HG03060 (cell line): ENCODE results near the gene MGST3.
"Not testable (repeated sequence)": the region's sequence is repeated elsewhere in the genome, so short reads cannot be mapped to it uniquely, and the experiment has no call there.

Source experiments
- ATAC-seq: cut with Tn5 transposase; IDR thresholded peaks from one replicate; pipeline ENCODE4 v1.9.1; 2021; ENCODE audit warnings: low read depth, moderate number of reproducible peaks; ENCODE audit not compliant: unreplicated experiment

The MGST3 gene

DNA sequence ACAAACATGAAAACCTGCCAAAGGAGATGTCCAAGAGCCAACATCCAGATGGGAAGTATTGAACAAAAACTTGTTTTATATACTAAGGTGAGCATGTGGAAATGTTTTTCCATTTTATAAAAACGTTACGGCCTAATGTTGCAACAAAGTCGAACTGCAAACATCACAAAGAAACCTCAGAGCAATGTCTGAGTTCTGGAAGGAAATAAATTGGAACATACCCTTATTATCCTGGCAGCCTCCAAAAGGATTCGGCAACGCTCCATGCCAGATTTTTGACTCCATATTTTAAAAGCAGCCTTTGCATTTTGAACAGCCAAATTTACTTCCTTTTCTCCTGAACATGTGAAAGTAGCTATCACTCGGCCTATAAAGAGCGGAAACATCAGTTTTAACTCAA lies 64.0 kb downstream of the MGST3 start:
- ATAC-seq = no peak

DNA sequence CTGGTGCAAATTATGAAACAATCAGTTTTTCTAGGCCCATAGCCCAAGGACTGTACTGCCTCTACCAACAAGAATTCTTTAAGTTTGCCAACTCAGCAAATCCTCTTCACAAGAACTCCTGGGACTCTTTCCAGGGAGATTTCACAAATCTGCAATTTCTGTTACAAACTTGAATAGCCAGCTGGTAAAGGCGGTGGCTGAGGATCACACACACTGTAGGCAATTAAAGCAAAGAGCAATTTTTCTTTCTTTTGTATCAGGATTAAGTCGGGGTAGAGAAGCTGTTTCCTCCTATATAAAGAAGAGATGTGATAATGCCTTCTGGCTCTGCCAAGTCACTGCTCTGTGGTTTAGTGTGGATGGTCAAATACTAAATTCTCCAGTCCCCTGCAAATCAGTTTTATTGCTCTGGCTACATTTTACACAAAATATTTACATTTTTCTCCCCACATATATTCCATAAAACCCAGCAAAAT lies 65.6 kb downstream of the MGST3 start:
- ATAC-seq = no peak

DNA sequence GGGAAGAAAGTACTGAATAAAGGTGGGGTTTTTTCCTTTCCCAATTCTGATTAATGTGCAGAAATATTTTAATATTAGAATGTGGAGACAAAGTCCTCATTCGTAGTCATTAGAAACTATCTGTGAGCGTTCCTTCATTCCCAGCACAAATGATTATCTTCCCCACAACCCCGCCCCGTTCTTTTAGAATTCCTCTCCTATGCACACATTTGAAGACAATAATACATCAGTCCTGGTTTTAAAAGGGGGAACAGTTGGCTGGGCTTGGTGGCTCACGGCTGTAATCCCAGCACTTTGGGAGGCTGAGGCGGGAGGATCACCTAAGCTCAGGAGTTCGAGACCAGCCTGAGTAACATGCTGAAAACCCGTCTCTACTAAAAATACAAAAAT lies 66.5 kb downstream of the MGST3 start:
- no peak for ATAC-seq

DNA sequence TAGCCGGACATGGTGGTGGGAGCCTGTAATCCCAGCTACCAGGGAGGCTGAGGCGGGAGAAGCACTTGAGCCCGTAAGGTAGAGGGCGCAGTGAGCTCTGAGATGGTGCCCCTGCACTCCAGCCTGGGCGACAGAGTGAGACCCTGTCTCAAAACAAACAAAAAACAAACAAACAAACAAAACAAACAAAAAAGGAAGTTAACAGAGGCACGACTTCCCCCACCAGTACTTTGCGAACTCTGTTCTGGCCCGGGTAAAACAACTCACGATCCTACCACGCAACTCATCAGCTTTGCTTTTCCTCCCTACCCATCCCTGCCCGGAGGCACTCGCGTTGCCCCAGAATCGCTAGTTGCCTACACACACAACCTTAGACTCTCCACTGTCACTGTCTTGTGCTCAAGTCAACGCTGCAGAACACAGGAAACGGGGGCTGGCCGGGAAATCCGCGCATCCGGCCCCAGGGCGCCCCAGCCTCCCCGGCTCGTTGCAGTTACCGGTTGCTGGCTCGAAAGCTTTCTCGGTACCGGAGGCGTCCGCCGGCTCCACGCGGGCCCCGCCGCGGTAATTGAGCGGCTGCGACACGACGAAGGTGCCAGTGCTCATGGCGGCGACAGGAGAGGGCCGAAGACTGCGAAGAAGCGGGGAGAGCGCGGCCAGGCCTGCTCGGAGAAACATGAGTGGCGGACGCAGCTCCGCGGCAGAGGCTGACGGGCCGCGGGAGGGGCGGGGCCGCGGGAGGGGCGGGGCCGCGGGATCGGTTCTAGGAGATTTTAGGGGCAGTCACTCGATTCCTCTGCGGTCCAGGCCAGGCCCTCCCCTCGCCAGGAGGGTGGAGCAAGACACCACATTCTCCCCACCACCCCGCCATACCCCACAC lies 67.1 kb downstream of the MGST3 start, which contains the start of gene ALDH9A1:
Gene ALDH9A1 (minus strand): TSS at position 682 of the 880 bp plus-strand sequence. CDS start 4 bp downstream, at position 678.
- peak; percentile 74 for ATAC-seq

DNA sequence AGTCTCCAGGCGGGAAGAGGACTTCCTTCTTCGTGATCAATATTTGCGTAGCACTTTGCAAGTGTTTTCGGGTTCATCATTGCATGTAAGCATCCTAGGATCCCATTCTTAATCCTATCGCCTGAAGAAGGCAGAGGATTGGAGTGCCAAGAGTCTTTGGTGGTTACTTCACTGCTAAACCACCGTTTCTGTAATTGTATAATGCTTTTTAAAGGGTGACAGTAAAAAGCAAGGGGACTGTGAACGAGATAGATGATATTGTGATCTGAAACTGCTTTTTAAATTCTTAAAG lies 67.7 kb downstream of the MGST3 start:
- no peak for ATAC-seq

DNA sequence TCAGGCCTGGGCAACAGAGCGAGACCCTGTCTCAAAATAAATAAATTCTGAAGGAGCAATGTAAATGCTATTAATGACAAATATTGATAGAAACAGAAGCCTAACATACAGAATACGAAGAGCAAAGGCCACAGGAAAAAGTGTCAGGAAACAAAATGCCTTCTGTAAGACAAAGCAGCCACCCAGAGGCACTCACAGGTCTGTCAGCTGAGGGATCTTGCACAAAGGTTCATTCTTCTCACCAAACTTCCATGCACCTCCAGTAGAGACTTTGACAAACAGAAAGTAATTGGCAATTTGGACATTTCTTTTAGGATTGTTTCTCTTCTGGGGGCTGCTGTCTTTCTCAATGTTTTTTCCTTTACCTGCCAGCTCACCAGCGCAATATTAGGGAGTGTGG lies 68.5 kb downstream of the MGST3 start:
- ATAC-seq = no peak

DNA sequence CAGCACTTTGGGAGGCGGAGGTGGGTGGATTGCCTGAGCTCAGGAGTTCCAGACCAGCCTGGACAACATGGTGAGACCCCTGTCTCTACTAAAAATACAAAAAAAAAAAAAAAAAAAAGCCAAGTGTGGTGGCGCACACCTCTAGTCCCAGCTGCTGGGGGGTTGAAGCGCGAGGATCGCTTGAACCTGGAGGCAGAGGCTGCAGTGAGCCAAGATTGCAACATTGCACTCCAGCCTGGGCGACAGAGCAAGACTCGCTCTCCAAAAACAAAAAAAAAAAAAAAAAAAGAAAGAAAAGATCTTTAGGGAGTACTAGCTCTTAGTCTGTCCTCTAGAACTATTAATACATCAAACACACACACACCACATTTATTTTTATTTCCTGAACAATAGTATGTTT lies 70.9 kb downstream of the MGST3 start:
- ATAC-seq = not testable (repeated sequence)

DNA sequence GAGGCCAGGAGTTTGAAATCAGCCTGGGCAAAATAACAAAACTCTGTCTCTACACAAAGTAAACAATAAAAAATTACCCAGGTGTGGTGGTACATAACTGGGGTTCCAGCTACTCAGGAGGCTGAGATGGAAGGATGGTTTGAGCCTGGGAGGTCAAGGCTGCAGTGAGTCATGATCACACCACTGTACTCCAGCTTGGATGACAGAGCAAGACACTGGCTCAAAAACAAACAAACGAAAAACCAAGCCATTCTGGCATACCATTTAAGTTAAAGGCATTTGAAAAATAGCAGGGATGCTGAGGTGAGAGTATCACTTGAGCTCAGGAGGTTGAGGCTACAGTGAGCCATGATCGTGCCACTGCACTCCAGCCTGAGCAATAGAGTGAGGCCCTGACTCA lies 72.6 kb downstream of the MGST3 start:
- ATAC-seq = no peak
